DLD1 (cell line): Measurements from ENCODE around the gene AGA.

Experiments used
- in situ Hi-C: cut with HindIII; loops from 2 replicates; pipeline ENCODE4 v1.10.0; 2017; ENCODE audit warnings: low sequenced_read_pairs

The AGA gene

DNA sequence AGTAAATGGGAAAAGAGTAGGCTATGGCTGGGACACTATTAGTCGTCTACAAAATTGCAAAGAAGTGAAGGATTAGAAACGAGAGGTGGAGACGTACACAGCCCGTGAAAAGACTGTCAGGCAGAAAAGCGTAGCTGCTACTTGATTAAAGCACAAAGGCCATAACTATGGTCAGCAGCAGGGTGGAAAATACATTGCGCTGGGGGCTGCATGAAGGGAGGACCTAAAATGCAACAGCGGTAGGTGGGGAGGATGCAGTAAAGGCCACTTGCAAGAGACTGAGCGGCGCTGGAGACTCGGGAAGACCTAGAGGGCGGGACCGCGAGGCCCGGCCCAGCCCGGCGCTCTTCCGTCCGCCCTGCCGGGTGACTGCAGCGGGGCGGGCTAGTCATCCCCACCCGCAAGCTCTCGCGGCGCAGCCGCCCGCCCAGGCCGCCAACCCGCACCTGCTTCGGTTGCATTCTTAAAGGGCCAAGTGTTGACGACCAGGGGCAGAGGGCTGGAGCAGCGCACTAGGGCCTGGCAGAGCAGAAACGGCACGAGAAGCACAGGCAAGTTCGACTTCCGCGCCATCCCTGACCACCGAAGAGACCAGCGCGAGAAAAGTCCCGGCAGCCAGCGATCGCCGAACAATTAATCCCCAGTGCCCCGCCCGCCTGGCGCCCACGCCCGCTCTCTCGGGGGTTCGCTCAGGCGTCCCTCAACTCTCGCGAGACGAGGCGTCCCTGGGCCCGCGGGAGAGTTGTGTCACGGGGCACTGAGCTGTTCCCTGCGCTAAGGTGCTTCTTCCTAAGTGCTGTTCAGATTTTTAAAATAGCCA, at the start of gene AGA:
Gene AGA, minus strand, starts transcription at position 635 of the 820 bp plus-strand sequence. Its CDS starts 62 bp downstream, at position 573.
- in situ Hi-C loops, result no loop called here

DNA sequence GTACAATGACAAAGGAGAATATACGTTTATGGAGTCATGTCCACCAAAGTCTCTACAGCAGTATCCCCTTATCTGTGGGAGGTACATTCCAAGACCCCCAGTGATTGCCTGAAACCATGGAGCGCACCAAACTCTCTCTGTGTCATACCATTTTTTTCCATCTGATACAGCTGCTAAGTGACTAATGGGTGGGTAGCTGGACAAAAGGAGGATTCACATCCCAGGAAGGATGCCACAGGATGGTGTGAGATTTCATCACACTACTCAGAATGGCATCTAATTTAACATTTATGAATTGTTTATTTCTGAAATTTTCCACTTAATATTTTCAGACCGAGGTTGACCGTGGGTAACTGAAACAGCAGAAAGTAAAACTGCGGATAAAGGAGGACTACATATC, 49.8 kb upstream of the AGA start:
- in situ Hi-C loops, result no loop called here

DNA sequence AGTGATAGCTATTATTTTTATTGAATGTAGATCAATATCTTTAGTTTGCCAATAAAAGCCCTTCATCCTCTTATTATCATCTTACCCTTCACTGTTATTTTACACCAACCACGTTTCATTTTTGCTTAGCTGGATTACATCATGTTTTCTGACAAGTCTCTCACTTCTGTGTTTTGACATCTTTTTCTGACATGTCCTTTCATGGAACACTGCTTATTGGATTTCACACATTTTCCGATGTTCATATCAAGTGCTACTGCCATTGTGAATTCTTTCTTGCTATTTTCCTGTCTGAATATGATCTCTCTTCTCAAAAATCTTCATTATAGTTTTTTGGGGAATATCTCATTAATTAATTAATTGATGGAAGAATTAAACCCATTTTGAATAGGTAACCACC, 48.5 kb upstream of the AGA start:
- in situ Hi-C loops, result no loop called here

DNA sequence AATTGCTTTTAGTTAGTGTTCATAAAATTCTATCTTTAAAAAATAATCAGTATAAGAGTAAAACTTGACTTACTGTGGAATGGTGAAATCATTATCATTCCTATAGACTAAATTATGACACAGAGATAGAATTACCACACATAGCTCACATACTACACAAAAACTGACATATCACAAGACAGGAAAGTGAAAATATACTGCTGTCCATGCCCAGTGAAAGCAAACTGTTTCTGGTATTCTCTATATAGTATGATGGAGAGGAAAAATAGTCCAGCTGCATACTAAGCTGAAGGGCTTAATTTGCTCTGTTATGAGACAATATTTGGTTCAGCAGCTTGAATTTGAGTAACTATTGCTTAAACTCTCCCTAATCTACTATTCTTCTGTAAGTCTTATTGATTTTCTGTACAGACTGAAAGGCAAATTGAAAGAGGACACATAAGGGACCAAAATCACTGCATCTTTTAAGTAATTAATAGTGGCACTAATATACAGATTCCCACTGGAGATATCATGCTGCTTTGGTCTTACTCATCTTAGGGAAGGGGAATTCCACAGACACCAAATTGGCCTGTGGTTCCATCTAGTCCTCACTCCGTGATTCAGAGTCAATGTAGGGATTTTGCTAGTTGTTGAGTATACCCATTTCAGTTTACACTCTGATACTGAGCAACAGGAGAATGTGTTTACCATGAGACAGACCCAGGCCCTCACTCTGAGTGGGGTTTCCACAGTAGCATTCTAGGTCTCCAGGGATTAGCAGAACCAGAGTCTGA, 47.4 kb upstream of the AGA start:
- in situ Hi-C loops, result no loop called here

DNA sequence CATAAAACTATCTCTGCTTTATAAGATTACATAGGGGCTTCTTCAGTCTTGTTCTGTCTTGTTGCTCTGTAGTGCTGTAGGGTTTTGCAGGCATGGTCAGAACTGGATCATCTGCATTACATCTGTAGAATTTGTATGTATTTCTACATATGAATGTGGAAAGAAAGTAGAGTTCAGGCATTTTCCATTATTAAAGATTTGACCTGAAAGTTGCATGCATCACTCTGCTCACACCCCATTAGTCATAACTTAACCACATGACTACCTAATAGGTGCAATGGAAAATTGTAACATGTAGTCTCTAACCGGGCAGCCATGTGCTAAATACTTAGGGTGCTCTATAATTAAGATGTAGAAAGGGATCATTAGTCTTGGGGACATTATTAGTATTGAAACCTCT, 45.7 kb upstream of the AGA start:
- in situ Hi-C loops, result no loop called here

DNA sequence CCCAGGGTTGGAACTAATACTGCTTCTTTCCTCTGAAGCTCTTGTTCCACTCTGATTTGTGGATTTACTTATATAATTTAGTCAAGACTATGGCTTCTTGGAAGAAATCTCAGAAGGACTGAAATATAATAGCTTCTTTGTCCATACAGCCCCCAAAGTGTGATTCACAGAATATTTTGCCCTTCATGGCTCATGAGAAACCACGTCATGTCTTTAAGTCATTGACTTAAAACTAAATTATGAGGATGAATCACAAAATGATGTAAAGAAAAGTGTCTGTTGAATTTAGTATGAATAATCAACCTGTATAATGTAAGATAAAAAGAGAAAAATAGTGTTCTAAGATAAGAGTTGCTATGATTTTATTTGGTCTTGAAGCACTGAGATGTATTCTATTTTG, 43.3 kb upstream of the AGA start:
- in situ Hi-C loops, result no loop called here

DNA sequence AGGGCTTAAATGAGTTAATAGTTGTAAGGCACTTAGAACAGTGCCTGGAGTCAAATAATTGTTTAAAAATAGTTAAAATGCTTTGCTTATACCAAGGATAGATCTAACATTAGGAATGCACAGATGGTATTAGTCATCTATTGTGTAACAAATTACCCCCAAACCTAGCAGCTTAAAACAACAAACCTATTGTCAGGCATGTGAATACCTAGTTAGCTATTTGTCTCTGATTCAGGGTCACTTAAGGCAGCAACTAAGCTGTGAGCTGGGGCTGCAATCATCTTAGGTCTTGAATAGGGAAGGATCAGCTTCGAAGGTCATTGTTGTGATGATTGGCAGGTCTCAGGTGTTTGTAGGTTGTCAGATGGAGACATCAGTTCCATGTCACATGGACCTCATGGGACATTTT, 42.4 kb upstream of the AGA start:
- in situ Hi-C loops, result no loop called here

DNA sequence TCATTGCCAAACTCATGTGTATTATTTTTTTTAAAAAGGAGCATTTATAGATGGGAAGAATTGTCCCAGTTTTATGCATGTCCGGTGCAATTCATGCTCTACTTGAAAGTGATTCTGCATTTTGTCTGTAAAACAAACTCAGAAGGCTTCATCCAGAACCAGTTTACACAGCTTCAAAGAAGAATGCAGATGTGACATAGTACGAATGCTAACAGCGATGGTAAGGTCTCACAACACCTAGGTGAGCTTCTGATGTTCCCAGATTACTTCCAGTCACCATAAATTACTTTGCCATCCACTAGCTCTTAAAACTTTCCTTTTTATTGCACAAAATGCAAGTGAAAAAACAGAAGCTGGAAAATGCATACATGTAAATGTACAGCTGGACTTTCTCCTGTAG, 41.5 kb upstream of the AGA start:
- in situ Hi-C loops, result no loop called here

DNA sequence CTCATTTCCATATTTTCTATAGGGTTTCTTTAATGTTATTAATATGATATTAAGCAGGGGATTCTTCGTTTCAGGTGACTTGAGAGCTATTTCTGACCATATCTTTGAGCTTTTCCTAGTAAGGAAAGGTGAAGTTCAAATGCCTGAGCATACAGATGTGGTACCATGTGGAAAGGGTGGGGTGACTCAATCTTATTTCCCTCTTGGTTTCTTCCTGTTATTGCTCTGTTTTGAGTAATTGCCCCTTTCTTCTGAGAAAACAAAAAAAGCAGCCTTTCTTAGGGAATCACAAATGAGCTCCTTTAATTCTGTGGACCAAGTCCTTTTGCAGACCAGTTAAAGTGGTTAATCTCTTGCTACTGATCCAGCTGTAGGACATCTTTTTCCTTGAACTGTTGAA, 41.0 kb upstream of the AGA start:
- in situ Hi-C loops, result no loop called here

DNA sequence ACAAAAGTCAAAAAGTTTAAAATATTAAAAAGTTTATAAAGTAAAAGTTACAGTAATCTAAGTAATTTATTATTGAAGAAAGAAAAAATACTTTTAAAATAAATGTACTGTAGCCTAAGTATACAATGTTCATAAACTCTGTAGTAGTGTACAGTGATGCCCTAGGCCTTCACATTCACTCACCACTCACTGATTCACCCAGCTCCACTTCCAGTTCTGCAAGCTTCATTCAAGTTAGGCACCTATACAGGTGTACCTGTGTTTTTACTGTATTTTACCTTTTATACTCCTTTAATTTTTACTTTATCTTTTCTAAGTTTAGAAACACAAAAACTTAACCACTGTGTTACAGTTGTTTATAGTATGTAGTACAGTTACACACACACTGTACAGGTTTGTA, 40.1 kb upstream of the AGA start:
- in situ Hi-C loops, result no loop called here

DNA sequence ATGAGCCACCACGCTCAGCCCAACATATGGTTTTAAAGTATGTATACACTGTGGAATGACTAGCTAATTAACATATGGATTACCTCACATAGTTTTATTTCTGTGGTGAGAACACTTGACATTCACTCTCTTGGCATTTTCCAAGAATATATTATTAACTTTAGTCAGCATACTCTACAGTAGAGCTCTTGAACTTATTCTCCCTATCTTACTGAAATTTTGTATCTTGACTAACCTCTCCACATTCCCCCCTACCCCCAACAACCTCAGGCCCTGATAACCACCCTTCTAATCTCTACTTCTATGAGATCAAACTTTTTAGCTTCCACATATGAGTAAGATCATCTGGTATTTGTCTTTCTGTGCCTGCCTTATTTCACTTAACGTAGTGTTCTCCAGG, 38.6 kb upstream of the AGA start:
- in situ Hi-C loops, result no loop called here

DNA sequence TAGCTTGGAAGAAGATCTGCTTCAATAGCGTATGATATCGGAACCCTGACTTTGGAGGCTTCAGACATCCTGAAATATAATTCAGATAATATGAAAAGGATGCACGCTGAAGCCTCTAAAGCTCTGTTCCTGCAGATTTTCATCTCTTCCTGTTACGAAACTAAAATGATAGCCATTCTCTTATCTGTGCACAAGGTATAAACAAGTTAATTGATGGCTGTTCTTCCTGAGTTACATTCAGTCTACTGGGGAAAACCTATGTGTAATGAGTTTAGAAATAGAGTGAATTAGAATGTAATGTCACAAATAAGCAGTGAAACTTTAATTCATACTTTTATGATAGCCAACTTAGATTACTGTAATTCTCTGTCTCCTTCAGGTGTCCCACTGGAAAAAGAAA, 36.8 kb upstream of the AGA start:
- in situ Hi-C loops, result no loop called here

DNA sequence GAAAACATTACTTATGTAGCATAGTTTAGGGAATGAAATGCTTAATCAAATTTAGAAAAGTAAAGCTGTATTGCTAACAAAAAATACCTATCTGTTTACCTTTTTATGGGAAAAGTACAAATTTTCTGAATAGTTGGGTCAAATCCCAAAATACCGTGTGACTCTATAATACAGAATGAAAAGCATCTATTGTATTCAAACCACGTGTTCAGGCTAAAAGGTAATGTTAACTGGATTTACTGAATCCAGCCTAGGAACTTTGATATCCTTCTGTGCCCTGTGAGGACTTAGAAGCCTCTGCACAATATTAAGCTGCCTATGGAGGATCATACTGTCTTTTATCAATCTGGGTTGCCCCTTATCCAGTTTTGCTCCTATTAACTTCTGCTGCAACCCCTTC, 36.3 kb upstream of the AGA start:
- in situ Hi-C loops, result no loop called here

DNA sequence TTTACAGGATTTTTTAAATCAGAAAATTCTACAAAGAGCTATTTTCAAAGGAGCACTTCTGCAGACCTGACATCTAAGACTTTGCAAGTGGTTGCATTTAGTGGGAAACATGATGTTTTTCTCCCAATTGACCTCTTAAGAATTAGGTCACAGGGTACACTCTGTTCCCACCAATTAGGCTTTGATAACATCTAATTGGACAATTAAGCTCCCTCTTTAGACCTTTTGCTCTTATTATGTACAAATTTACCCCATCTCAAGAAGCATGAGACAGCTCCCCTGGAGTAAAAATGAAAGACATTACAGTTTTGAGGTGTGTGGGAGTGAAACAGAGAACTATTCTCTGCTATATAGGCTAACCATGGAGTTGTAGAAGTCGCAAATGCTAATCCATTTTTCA, 31.8 kb upstream of the AGA start:
- in situ Hi-C loops, result no loop called here

DNA sequence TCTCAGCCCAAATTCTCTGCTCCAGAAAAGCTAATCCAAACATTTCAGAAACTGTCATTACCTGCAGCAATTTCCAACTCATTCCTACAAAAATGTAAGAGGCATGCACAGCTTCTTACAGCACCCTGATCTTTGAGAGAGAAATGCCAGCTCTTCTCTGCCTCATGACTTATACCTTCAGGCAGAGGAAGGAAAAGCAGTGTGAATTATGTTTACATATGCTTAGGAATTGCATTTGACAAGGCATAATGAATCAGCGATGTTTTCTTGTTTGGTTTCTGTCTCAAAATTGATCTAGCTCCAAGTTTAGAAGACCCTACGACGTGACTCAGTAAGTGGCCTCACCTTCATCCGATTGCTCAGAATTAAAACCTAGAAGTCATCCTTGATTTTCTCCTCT, 21.8 kb upstream of the AGA start:
- in situ Hi-C loops, result no loop called here

DNA sequence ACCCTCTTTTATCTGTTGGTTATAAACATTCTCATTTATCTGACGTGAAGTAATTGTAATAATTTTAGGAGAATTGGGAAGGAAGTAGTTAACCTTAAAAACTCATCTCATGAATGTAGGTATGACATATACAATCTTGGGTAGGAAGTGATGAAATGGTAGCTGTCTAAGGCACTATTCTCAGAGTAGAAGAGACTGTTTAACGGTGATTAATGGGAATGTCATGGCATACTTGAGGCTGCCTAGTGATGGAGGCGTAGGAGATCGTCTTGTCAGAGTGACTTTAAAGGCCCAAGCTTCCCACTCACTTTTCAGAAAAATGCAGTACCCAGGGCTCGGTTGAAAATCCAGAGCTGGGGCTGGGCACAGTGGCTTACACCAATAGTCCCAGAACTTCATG, 19.4 kb upstream of the AGA start:
- in situ Hi-C loops, result no loop called here

DNA sequence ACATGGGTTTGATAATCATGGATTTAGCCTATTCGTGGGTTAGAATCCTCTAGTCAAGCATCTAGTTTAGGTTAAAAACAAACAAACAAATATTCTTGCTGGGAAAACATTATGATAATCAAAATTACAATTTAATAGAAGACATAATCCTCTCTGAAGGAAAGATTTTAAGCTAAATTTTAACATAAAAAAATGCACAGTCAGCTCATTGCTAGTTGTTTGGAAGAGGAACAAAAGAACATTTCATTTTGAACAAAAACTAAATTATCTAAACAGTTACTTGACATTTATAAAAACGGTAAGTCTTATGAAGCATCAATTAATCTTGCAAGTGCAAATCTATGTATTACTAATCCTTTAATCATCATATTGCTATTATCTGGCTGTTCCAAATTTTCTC, 18.2 kb upstream of the AGA start:
- in situ Hi-C loops, result no loop called here

DNA sequence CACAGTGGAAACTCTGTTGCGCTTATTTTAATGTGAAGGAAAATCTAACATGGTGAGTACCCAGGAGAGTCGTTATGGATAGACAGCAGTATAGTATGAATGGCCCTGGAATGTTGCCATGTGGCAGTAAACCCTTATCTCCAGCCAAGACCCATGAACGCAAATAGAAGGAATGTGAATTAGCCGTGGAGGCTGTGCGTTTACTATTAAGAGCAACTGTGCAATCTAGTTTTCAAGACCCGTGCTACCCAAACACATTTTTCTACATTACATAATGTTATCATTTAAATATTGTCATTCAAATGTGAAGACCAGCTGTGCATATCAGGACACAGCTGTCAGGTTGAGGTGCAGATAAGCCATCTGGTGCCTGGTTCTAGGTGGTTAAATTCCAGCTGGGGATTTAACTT, 13.3 kb upstream of the AGA start:
- in situ Hi-C loops, result no loop called here

DNA sequence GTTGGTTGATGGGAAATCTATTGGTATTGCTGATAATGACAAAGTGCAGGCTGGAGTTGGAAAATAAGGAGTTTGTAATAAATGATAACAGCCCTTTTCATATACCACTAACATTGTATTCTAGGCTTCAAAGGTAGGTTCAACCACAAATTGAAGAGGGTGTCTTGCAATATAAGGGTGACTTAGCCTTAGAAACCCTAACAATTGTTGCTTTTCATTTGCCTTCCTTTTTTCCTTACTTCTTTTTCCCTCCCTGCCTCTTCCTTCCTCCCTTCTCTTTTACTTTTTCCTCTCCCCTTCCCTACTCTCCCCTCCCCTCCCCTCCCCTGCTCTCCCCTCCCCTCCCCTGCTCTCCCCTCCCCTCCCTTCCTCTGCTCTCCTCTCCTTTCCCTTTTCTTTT, 10.9 kb upstream of the AGA start:
- in situ Hi-C loops, result no loop called here

DNA sequence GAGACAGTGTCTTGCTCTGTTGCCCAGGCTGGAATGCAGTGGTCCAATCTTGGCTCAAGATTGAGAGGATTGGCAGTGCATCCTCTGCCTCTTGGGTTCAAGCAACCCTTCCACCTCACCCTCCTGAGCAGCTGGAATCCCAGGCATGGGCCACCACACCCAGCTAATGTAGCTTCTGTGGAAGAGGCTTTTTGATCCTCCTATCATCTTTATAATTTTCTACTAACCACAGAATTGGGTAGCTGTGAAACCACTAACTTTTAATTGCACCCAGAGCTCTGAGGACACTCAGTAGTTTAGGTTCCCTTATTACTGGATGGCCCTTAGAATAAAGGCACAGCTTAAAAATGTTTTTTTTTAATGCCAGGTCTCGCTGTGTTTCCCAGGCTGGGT, 8.9 kb upstream of the AGA start:
- in situ Hi-C loops, result no loop called here

DNA sequence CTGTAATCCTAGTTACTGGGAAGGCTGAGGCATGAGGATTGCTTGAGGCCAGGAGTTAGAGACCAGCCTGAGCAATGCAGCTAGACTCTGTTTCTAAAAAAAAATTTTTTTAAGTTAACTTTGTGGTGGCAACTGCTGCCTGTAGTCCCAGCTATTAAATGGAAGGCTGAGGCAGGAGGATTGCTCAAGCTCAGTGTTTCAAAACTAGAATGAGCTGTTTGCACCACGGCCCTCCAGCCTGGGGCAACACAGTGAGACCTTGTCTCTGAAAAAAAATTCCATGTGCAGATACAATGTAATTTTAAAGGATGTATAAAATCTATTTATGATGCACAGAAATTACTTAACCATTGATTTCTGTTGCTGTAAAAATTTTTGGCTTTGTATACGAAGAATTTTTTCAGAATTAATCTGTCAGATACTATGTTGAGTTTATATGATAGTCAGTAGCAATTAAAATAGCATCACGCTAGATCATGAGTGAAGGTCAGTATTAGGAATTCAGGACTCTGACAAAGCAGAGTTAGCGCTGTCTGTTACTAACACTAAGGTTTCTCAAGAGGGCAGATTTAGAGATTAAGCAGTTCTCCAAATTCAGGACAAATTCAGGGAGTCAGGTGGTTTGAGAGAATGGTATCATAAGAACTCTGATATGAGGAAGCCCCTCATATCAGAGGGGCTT, 8.3 kb upstream of the AGA start:
- in situ Hi-C loops, result no loop called here

DNA sequence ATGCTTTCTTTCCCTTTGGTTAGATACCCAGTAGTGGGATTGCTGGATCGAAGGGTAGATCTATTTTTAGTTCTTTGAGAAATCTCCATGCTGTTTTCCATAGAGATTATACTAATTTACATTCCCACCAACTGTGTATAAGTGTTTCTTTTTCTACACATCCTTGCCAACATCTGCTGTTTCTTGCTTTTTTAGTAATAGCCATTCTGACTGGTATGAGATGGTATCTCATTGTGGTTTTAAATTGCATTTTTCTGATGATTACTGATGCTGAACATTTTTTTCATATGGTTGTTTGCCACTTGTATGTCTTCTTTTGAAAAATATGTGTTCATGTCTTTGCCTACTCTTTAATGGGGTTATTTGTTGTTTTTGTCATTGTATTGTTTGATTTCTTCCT, 6.6 kb upstream of the AGA start:
- in situ Hi-C loops, result no loop called here
